22Rv1 (cell line): Measurements from ENCODE around the gene CHKA.

Experiments
- CTCF ChIP-seq: fragments of 450-650 bp; IDR thresholded peaks from 2 replicates; pipeline ENCODE4 v1.5.1; 2017; ENCODE audit warnings: mild to moderate bottlenecking
- ZFX ChIP-seq: fragments of 450-650 bp; IDR thresholded peaks from 2 replicates; pipeline ENCODE4 v1.6.1; 2017; ENCODE audit warnings: antibody characterized with exemption, borderline replicate concordance

GRCh38 chr11:68117853-68118470, 3.2 kb downstream of the CHKA start:
- TF ChIP-seq CTCF (no peak), ZFX (no peak)
